ENCODE results near the gene OR1S1.

DNA sequence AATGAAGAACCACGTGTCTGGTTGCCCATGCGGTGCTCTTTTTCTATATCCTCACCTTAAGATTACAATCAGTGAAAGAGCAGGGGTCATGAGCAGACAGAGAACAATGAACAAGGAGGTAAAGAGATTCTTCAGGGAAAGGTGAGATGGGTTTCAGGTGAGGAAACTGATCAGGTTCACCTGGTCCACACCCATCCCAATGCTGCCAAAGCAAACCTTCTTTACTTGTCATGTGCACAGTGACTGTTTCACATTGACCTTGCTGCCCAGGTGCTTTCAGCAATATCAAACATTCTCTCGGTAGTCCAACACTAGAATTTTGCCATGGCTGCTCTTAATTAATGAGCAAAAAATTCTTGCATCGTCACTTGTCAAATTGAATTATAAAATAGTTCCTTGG lies 48.1 kb upstream of the OR1S1 start:
- TF ChIP-seq ZNF263 (CRISPR knock-in tag; IDR thresholded peaks at IDR 0.05; ENCODE audit: low read depth) (no peak), TP53 (CRISPR knock-in tag; IDR thresholded peaks at IDR 0.05) (no peak), SP1 (CRISPR knock-in tag; conservative IDR thresholded peaks at IDR 0.05) (no peak)

All from WTC11 (cell line).